HEK293 (cell line): ENCODE data around the gene COL11A2.

Source experiments
- CTCF ChIA-PET: fragments of 350-600 bp; formaldehyde crosslinking; extraction: SDS; loops from one replicate; lab custom pipeline; 2021; ENCODE audit warnings: antibody characterized with exemption; lab: Yijun Ruan, JAX
- POLR2A ChIA-PET: fragments of 300-600 bp; formaldehyde crosslinking; extraction: SDS; loops from one replicate; lab custom pipeline; 2020; ENCODE audit warnings: antibody characterized with exemption, inconsistent platforms; lab: Yijun Ruan, JAX
- H3K27ac ChIP-seq: fragments of 200-500 bp; sonication (Bioruptor generic); 2 replicates; pipeline ENCODE4 v1.5.1; 2014; ENCODE audit warnings: low read depth, low read length, control low read depth, inconsistent platforms; ENCODE audit errors: extremely low read depth
- H3K36me3 ChIP-seq, 2 experiments: fragments of 200-500 bp in 1 of 2; sonication (Bioruptor generic) in 1 of 2; 1 replicate in 1 of 2; 2 replicates in 1 of 2; pipeline ENCODE4 v1.5.1; 2014 to 2017; ENCODE audit warnings: inconsistent platforms in 2 of 2, low read length in 2 of 2; ENCODE audit not compliant: control insufficient read depth in 2 of 2, insufficient read depth in 1 of 2
- H3K4me1 ChIP-seq: fragments of 200-500 bp; sonication (Bioruptor generic); 2 replicates; pipeline ENCODE4 v1.5.1; 2014; ENCODE audit warnings: mild to moderate bottlenecking, low read length, inconsistent platforms; ENCODE audit not compliant: control insufficient read depth, insufficient read depth
- H3K4me3 ChIP-seq: 2 replicates; pipeline ENCODE4 v1.5.1; 2011; ENCODE audit warnings: low read depth, mild to moderate bottlenecking, control low read depth, low read length, moderate library complexity
- H3K9me3 ChIP-seq: fragments of 200-500 bp; sonication (Bioruptor generic); 2 replicates; pipeline ENCODE4 v1.5.1; 2014; ENCODE audit warnings: low read depth, low read length, inconsistent platforms; ENCODE audit not compliant: control insufficient read depth, insufficient read depth
- EGR2 ChIP-seq: fragments of 450-650 bp; formaldehyde crosslinking; IDR thresholded peaks from 2 replicates; pipeline ENCODE4 v1.5.1; 2016; ENCODE audit warnings: low read depth, missing biosample characterization, missing genetic modification characterization
- MEIS1 ChIP-seq: sonication (generic); formaldehyde crosslinking; IDR thresholded peaks from 2 replicates; pipeline ENCODE4 v1.8.1; 2022; ENCODE audit warnings: missing genetic modification reagents, mild to moderate bottlenecking, borderline replicate concordance
- MZF1 ChIP-seq: fragments of 450-650 bp; formaldehyde crosslinking; IDR thresholded peaks from 2 replicates; pipeline ENCODE4 v1.5.1; 2017; ENCODE audit warnings: missing biosample characterization, missing genetic modification characterization, borderline replicate concordance
- PATZ1 ChIP-seq: fragments of 450-650 bp; formaldehyde crosslinking; IDR thresholded peaks from 2 replicates; pipeline ENCODE4 v1.5.1; 2016; ENCODE audit warnings: missing biosample characterization, missing genetic modification characterization
- PRDM1 ChIP-seq: fragments of 450-650 bp; formaldehyde crosslinking; IDR thresholded peaks from 2 replicates; pipeline ENCODE4; 2016; ENCODE audit warnings: missing biosample characterization, missing genetic modification characterization
- SCRT2 ChIP-seq: fragments of 450-650 bp; formaldehyde crosslinking; IDR thresholded peaks from 2 replicates; pipeline ENCODE4 v1.5.1; 2016; ENCODE audit warnings: missing biosample characterization, missing genetic modification characterization
- ZBTB20 ChIP-seq: fragments of 450-650 bp; formaldehyde crosslinking; IDR thresholded peaks from 2 replicates; pipeline ENCODE4 v1.5.1; 2016; ENCODE audit warnings: missing biosample characterization, missing genetic modification characterization
- ZFHX2 ChIP-seq: fragments of 450-650 bp; formaldehyde crosslinking; conservative IDR thresholded peaks from 2 replicates; pipeline ENCODE4 v1.5.1; 2016; ENCODE audit warnings: missing biosample characterization, missing genetic modification characterization
- ZFP3 ChIP-seq: fragments of 450-650 bp; formaldehyde crosslinking; IDR thresholded peaks from 2 replicates; pipeline ENCODE4 v1.5.1; 2016; ENCODE audit warnings: low read depth, missing biosample characterization, missing genetic modification characterization
- ZIC2 ChIP-seq: fragments of 450-650 bp; formaldehyde crosslinking; IDR thresholded peaks from 2 replicates; pipeline ENCODE4 v1.5.1; 2016; ENCODE audit warnings: missing biosample characterization, missing genetic modification characterization
- ZNF146 ChIP-seq: fragments of 450-650 bp; formaldehyde crosslinking; IDR thresholded peaks from 2 replicates; pipeline ENCODE4 v1.5.1; 2016; ENCODE audit warnings: missing biosample characterization, missing genetic modification characterization
- ZNF18 ChIP-seq: fragments of 450-650 bp; formaldehyde crosslinking; IDR thresholded peaks from 2 replicates; pipeline ENCODE4 v1.5.1; 2016; ENCODE audit warnings: missing biosample characterization, missing genetic modification characterization
- ZNF184 ChIP-seq: fragments of 450-650 bp; IDR thresholded peaks from 2 replicates; pipeline ENCODE4 v1.5.1; 2018; ENCODE audit warnings: missing biosample characterization, mild to moderate bottlenecking, missing genetic modification characterization
- ZNF335 ChIP-seq: fragments of 450-650 bp; formaldehyde crosslinking; conservative IDR thresholded peaks from 2 replicates; pipeline ENCODE4 v1.5.1; 2016; ENCODE audit warnings: missing biosample characterization, missing genetic modification characterization
- ZNF423 ChIP-seq: fragments of 450-650 bp; formaldehyde crosslinking; IDR thresholded peaks from 2 replicates; pipeline ENCODE4 v1.5.1; 2016; ENCODE audit warnings: missing biosample characterization, missing genetic modification characterization
- ZNF426 ChIP-seq: fragments of 450-650 bp; formaldehyde crosslinking; IDR thresholded peaks from 2 replicates; pipeline ENCODE4 v1.5.1; 2017; ENCODE audit warnings: missing biosample characterization, missing genetic modification characterization, mild to moderate bottlenecking, inconsistent platforms, moderate library complexity
- ZNF544 ChIP-seq: fragments of 450-650 bp; formaldehyde crosslinking; IDR thresholded peaks from 2 replicates; pipeline ENCODE4 v1.5.0; 2017; ENCODE audit warnings: missing biosample characterization, missing genetic modification characterization
- ZNF585B ChIP-seq: fragments of 450-650 bp; formaldehyde crosslinking; IDR thresholded peaks from 2 replicates; pipeline ENCODE4 v1.5.1; 2016; ENCODE audit warnings: missing biosample characterization, missing genetic modification characterization
- ZNF624 ChIP-seq: fragments of 450-650 bp; formaldehyde crosslinking; IDR thresholded peaks from 2 replicates; pipeline ENCODE4 v1.5.1; 2017; ENCODE audit warnings: missing biosample characterization, missing genetic modification characterization
- ZNF626 ChIP-seq: fragments of 450-650 bp; sonication (Bioruptor Pico); formaldehyde crosslinking; IDR thresholded peaks from 2 replicates; pipeline ENCODE4 v1.5.1; 2018; ENCODE audit warnings: missing biosample characterization, missing genetic modification characterization, inconsistent platforms
- ZNF664 ChIP-seq: fragments of 450-650 bp; formaldehyde crosslinking; IDR thresholded peaks from 2 replicates; pipeline ENCODE4 v1.5.1; 2016; ENCODE audit warnings: missing biosample characterization, missing genetic modification characterization
- ZNF670 ChIP-seq: fragments of 450-650 bp; formaldehyde crosslinking; IDR thresholded peaks from 2 replicates; pipeline ENCODE4 v1.5.1; 2016; ENCODE audit warnings: missing biosample characterization, missing genetic modification characterization, low read depth
- ZNF677 ChIP-seq: fragments of 450-650 bp; IDR thresholded peaks from 2 replicates; pipeline ENCODE4 v1.5.0; 2018; ENCODE audit warnings: missing biosample characterization, mild to moderate bottlenecking, missing genetic modification characterization, moderate library complexity
- ZNF791 ChIP-seq: fragments of 450-650 bp; formaldehyde crosslinking; IDR thresholded peaks from 2 replicates; pipeline ENCODE4 v1.5.1; 2016; ENCODE audit warnings: missing biosample characterization, missing genetic modification characterization
- ZNF830 ChIP-seq: fragments of 450-650 bp; IDR thresholded peaks from 2 replicates; pipeline ENCODE4 v1.5.0; 2018; ENCODE audit warnings: missing biosample characterization, missing genetic modification characterization, low read depth, mild to moderate bottlenecking, moderate library complexity
- ZSCAN5A ChIP-seq: fragments of 450-650 bp; formaldehyde crosslinking; IDR thresholded peaks from 2 replicates; pipeline ENCODE4 v1.5.1; 2016; ENCODE audit warnings: missing biosample characterization, missing genetic modification characterization

The COL11A2 gene

DNA sequence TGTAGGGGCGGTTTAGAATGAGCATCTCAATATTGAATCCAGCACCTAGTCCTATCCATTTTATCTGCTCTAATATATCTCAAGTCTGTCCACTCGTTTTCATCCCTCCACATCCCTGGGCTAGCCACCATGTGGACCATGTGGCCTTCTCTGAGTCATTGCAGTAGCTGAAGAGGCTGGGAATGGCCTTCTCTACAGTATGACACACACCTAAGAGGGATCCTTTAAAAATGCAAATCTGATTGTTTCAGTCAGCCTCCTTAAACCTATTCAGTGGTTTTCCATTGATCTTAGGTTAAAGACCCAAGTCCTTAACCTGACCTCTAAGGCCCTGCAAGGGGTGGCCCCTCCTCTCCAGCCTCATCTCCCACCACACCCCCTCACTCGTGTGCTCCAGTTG, 25.4 kb upstream of the COL11A2 start:
- no peak overlapping the region for H3K27ac ChIP-seq
- POLR2A ChIA-PET = interaction anchor here (2.2 kb wide), 1 partner anchor 9 kb away, joined by 7 read pairs; the partner anchor contains the start of gene RING1
- CTCF ChIA-PET = interaction anchor here (0.6 kb wide), 1 partner anchor 1403 kb away, joined by 3 read pairs; no protein-coding TSS in a partner anchor

DNA sequence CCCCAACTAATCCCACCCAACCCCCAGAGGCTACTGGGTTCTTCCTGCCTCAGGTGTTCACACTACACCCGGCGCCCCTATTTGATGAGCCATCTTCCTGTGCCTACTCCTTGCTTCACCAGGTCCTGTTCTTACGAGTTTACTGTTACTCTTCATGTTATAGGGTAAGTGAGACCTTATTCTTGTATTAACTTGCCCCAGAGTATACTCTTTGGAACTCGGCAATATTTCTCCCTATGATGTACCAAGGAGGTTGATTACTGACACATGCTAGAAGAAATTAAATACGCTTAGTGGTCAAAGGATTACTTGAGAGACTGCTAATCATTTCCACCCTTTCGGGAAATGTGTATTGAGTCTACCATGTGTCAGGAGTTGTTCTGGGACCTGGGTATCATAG, 25.0 kb upstream of the COL11A2 start:
- ChIA-PET CTCF (no interaction called here), POLR2A (no interaction called here)
- H3K36me3 ChIP-seq = peaks cover 0 to 1% of the 10 kb centered on the region in 2 experiments; a peak in 2 of 3 replicates
- H3K4me3 ChIP-seq = no peak overlapping the region
- peaks cover 6% of the 10 kb centered on the region for H3K4me1 ChIP-seq
- H3K27ac ChIP-seq = no peak overlapping the region
- H3K9me3 ChIP-seq = no peaks in the 10 kb centered on the region
- TF ChIP-seq ZNF426 (tag by site-specific recombination) (no peak), ZNF670 (tag by site-specific recombination) (no peak)
- TF ChIP-seq, all 188 proteins: peak for 0

More for the DNA sequence above, 25.4 kb upstream of the COL11A2 start:
- Histone ChIP-seq H3K36me3 (no peaks in the 10 kb centered on the region), H3K9me3 (no peaks in the 10 kb centered on the region), H3K4me3 (no peak overlapping the region), H3K4me1 (peaks cover 5% of the 10 kb centered on the region)
- TF ChIP-seq ZNF184 (tag by site-specific recombination) = no peak
- no peak for TF ChIP-seq SCRT2 (tag by site-specific recombination)
- TF ChIP-seq, all 188 proteins: peak for 0

DNA sequence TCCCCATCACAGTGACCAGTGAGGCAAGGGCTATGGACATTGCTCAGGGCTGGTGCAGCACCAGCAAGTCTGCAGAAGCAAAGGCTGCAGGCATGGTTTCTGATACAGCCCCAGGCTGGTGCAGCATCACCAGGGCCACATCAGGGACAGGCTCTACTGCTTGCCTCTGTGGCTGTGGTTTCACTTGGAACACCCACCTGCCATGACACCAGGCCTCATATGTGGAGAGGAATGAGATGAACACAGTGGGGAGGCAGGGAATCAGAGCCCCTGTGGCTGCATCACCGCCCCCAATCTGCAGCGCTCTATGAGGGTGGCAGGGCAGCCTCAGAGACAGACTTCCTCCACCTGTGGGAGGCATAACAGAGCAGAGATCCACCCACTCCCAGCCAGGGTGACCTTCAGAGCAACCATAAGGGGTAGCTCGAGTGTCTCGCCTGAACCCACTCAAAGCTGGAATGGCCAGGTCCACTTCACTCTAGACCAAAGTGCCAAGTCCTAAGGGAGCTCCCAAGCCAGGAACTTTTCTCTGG, 23.9 kb upstream of the COL11A2 start:
- Histone ChIP-seq H3K9me3 (no peaks in the 10 kb centered on the region), H3K4me3 (no peak overlapping the region), H3K4me1 (peaks cover 6% of the 10 kb centered on the region), H3K27ac (no peak overlapping the region), H3K36me3 (peaks cover 3 to 10% of the 10 kb centered on the region in 2 experiments; a peak in 2 of 3 replicates)
- ChIA-PET CTCF (interaction anchor here (1.1 kb wide), 1 partner anchor 219 kb away, joined by 3 read pairs; no protein-coding TSS in a partner anchor), POLR2A (interaction anchor here (1.4 kb wide), 1 partner anchor 8 kb away, joined by 5 read pairs; the partner anchor contains the start of gene RING1)
- TF ChIP-seq ZNF335 (tag by site-specific recombination) (no peak), ZNF677 (no peak), ZNF624 (tag by site-specific recombination) (no peak), ZNF585B (no peak), ZSCAN5A (tag by site-specific recombination) (no peak), ZNF18 (tag by site-specific recombination) (no peak), MZF1 (tag by site-specific recombination) (no peak), ZIC2 (tag by site-specific recombination) (peak; percentile 69), ZNF146 (tag by site-specific recombination) (no peak), ZFP3 (no peak), ZNF423 (tag by site-specific recombination) (no peak), ZNF544 (tag by site-specific recombination) (no peak), MEIS1 (CRISPR knock-in tag) (no peak), ZBTB20 (tag by site-specific recombination) (no peak), ZNF791 (tag by site-specific recombination) (no peak), PATZ1 (tag by site-specific recombination) (no peak), EGR2 (tag by site-specific recombination) (peak; percentile 94), ZNF664 (tag by site-specific recombination) (no peak), ZNF626 (tag by site-specific recombination) (no peak), ZFHX2 (tag by site-specific recombination) (peak; percentile 93), PRDM1 (no peak), ZNF830 (tag by site-specific recombination) (no peak)
